GM18499 (cell line): ENCODE results near the gene TIGD3.

Experiments
- ATAC-seq: cut with Tn5 transposase; IDR thresholded peaks from one replicate; pipeline ENCODE4 v1.9.1; 2021; ENCODE audit warnings: moderate number of reproducible peaks; ENCODE audit not compliant: insufficient read depth, unreplicated experiment

The TIGD3 gene

GRCh38 chr11:65386307-65387140, 32.0 kb downstream of the TIGD3 start, which contains the start of gene FRMD8:
Gene FRMD8, plus strand, starts transcription at chr11:65386637. Its CDS starts 400 bp downstream, at chr11:65387037.
- no peak for ATAC-seq

GRCh38 chr11:65388731-65389130, 34.2 kb downstream of the TIGD3 start:
- ATAC-seq: no peak

GRCh38 chr11:65389294-65389980, 34.9 kb downstream of the TIGD3 start:
- no peak for ATAC-seq

- ATAC-seq: no peak
Observed at GRCh38 chr11:65390099-65390941, 35.8 kb downstream of the TIGD3 start.

- ATAC-seq: no peak
Observed at GRCh38 chr11:65390996-65391395, 36.4 kb downstream of the TIGD3 start.

GRCh38 chr11:65392186-65392829, 37.8 kb downstream of the TIGD3 start:
- no peak for ATAC-seq

- no peak for ATAC-seq
Observed at GRCh38 chr11:65392899-65393298, 38.3 kb downstream of the TIGD3 start.

GRCh38 chr11:65393513-65394079, 39.0 kb downstream of the TIGD3 start:
- ATAC-seq: no peak

GRCh38 chr11:65394125-65394536, 39.6 kb downstream of the TIGD3 start:
- ATAC-seq: no peak

GRCh38 chr11:65395961-65396530, 41.5 kb downstream of the TIGD3 start:
- no peak for ATAC-seq

GRCh38 chr11:65396769-65397745, 42.5 kb downstream of the TIGD3 start:
- no peak for ATAC-seq

GRCh38 chr11:65398362-65398910, 43.9 kb downstream of the TIGD3 start:
- no peak for ATAC-seq

- no peak for ATAC-seq
Observed at GRCh38 chr11:65399249-65399648, 44.7 kb downstream of the TIGD3 start.

- no peak for ATAC-seq
Observed at GRCh38 chr11:65399845-65400244, 45.3 kb downstream of the TIGD3 start.

GRCh38 chr11:65400307-65401072, 45.9 kb downstream of the TIGD3 start:
- ATAC-seq: no peak

GRCh38 chr11:65401073-65401802, 46.7 kb downstream of the TIGD3 start:
- ATAC-seq: no peak

GRCh38 chr11:65401803-65402248, 47.3 kb downstream of the TIGD3 start:
- no peak for ATAC-seq
